Right ventricle myocardium superior (tissue), 1 donor: ENCODE results near the gene DEGS2. TPM values are rescaled to one million over a fixed set of nuclear protein-coding genes. Genes with fewer than 3 reads are reported as not detected.

Experiments
- ATAC-seq: fragments of 200-7000 bp; cut with Tn5 transposase; one replicate; pipeline ENCODE4 v1.9.1; 2020; ENCODE audit warnings: mild to moderate bottlenecking; ENCODE audit not compliant: poor library complexity
- DNase-seq: peaks from one replicate; pipeline ENCODE4 v3.0.0-alpha.2; 2020
- intact Hi-C: fragments of 100-400 bp; cut with DNase I; formaldehyde crosslinking; loops from one replicate; pipeline ENCODE4 v1.11.2; 2022
- total RNA-seq: library from RNA; stranded (reverse); fragmentation: NEBNext Ultra II Directional; extraction: Animal tissue kit (Norgen Biotek cat#: 25700); gene quantifications from one replicate; pipeline ENCODE4 v1.2.1, GENCODE V29; 2021
- donor health status: DM: no; HTN: yes; CAD: no; lungs with severe emphysema.

DEGS2 gene
- total RNA-seq, 1 donor from 2014 or later: not detected

DNA sequence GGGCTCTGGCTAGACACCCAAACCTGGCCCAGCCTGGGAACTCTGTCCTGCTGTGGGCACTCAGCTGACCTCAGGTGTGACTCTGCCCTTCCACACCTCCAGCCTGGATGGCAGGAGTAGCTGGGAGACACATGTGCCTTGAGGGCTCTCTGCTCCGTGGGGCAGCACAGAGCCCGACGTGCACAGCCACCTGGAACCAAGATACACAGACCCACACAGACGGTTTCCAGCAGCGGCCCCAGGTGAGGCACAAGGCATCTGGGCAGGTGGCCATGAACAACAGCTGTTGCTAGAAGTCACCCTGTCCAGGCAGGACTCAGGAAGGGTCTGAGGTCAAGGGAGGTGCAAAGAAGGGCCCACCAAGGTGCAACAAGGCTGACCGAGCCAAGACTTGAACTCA lies 5.9 kb downstream of the DEGS2 start:
- no peak for DNase-seq
- no peak for ATAC-seq
- intact Hi-C loops: no loop called here

- DNase-seq: no peak
- intact Hi-C loops: no loop called here
- ATAC-seq: no peak
These were observed 7.4 kb downstream of the DEGS2 start for GRCh38 chr14:100152091-100152490.

DNA sequence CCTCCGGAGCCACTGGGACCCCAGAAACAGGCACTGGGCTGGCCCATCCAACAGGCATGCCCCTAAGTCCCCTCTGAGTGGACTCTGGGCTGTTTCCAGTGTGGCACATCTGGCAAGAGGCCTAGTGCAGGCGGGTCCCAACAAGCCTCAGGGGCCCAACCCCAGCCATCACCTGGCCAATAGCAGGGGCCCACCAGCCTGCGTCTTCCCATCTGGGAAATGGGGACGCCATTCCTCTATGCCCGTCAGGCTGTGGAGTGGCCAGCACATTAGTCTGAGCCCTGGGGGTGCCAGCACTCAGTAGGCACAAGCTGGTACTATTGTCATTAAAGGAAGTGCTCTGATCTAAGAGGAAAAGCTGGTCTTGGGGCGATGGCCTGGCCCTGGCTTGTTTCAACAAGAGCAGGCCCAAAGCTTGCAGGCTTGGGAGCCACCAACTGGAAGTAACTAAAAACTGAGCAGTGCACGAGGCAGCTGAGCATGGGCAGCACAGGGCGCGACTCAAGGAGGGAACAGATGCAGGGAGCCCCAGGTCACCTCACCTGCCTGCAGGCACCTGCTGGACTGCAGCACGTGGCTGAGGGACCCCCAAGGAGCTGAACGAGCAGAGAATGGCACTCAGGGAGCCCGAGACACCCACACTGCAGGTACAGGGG lies 8.4 kb downstream of the DEGS2 start:
- intact Hi-C loops: no loop called here
- DNase-seq (no peak), ATAC-seq (no peak)

- DNase-seq (no peak), ATAC-seq (no peak)
- intact Hi-C loops: no loop called here
These were observed 9.4 kb downstream of the DEGS2 start for GRCh38 chr14:100149851-100150611.

- DNase-seq: no peak
- no peak for ATAC-seq
- intact Hi-C loops: no loop called here
These were observed 10.4 kb downstream of the DEGS2 start for GRCh38 chr14:100148837-100149731.

DNA sequence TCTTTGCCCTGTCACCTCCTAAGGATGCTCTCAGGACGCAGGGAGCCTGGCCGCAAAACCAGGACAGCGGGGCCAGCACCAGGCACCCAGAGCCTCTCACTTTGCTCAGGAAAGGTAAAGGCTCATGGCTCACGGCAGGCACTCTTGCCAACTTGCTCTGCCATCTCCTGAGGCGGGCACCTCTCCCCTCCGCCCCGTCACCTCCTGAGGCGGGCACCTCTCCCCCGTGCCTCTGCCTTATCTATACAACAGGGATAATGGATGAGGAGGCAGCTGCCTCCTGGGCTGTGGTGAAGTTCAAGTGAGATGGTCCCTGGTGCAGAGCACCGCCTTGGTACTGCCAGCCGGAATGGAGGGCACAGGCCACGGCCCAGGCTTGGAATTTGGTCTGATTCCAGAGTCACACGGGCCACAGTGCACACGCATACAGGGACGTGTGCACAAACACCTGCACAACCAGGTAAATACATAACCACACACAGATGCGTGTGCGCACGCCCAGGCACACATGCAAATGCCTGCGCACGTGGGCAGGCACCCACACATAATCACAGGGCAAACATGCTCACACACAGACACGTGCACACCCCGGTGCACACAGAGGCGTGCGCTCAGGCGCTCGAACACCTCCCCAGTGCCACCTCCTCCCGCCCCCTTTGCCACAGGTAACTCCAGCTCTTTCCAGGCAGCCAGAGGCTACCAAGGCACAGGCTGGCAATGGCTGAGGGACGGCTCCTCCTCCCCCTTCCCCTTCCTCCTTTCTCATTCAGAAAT lies 11.6 kb downstream of the DEGS2 start:
- DNase-seq (no peak), ATAC-seq (no peak)
- intact Hi-C loops: no loop called here

GRCh38 chr14:100147181-100147631 lies 12.2 kb downstream of the DEGS2 start:
- ATAC-seq (no peak), DNase-seq (no peak)
- intact Hi-C loops: no loop called here

GRCh38 chr14:100146531-100147091 lies 12.8 kb downstream of the DEGS2 start:
- intact Hi-C loops: no loop called here
- ATAC-seq: no peak
- DNase-seq: no peak

GRCh38 chr14:100145682-100146464 lies 13.6 kb downstream of the DEGS2 start:
- ATAC-seq (no peak), DNase-seq (no peak)
- intact Hi-C loops: no loop called here

GRCh38 chr14:100144996-100145646 lies 14.3 kb downstream of the DEGS2 start:
- ATAC-seq (no peak), DNase-seq (no peak)
- intact Hi-C loops: no loop called here

GRCh38 chr14:100144645-100144995 lies 14.8 kb downstream of the DEGS2 start:
- no peak for ATAC-seq
- intact Hi-C loops: no loop called here
- no peak for DNase-seq

DNA sequence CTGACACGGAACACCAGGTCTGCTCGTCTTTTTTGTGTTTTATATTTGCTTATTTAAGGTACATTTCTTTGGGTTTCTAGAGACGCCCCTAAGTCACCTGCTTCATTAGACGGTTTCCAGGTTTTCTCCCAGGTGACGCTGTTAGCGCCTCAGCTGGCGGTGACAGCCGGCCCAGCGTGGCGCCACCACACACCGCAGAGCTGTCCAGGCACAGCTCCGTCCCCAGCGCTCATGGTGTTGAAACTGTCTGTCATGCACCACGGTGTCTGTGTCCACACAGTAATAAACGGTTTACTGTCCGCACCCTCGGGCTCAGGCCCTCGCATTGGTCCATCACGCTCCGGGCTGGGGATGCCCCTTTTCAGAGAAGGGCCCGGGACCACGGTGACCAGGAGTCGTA lies 15.5 kb downstream of the DEGS2 start:
- intact Hi-C loops: no loop called here
- DNase-seq (no peak), ATAC-seq (no peak)

- ATAC-seq: no peak
- intact Hi-C loops: no loop called here
These were observed 15.9 kb downstream of the DEGS2 start for GRCh38 chr14:100143523-100143922.

GRCh38 chr14:100142073-100143040 lies 17.1 kb downstream of the DEGS2 start:
- DNase-seq: peak; percentile 69
- intact Hi-C loops: no loop called here
- ATAC-seq: peak; percentile 47

More at GRCh38 chr14:100143523-100143922, 15.9 kb downstream of the DEGS2 start:
- DNase-seq: no peak

- ATAC-seq (no peak), DNase-seq (no peak)
- intact Hi-C loops: no loop called here
These were observed 18.3 kb downstream of the DEGS2 start for GRCh38 chr14:100141098-100141497.

- intact Hi-C loops: no loop called here
- DNase-seq: no peak
- no peak for ATAC-seq
These were observed 18.9 kb downstream of the DEGS2 start for GRCh38 chr14:100140452-100141078.
